ENCODE results near the gene OPN1SW.

Gene OPN1SW

DNA sequence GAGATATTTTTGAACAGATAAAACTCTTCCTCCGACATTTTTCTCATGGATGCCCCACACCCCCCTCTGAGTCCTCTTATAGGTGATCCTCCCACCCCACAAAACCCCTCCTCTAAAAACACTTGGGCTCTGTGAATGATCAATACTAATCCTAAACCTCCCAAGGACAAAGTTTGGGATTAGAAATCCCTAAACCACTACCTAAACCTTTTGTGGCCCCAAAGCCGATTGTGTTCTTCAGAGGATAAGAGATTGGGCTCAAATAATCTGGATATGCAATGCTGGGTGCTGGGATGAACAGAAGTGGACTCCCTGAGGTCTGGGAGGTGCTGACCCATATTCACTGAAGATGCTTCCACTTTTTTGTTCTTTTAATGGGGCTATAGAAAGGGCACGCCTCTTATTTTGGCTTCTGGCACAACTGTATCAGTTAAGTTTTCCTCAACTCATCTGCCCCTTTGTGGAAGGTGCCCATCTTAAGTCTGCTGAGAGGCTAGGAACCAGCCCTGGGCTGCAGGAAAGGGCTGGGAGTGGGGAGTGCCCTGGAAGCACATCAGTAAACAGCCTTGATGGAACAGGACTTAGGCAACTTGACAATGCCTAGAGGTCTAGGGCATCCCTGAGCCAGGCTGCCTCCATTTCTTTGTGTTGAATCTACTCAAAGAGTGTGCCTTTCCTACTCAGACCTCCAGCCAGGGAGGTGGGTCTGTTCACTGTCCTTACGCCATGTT, at the start of gene OPN1SW:
OPN1SW (minus strand) TSS at position 51 of the 731 bp plus-strand sequence; CDS start at position 38, 13 bp downstream.
- DNase-seq = no peak

GRCh38 chr7:128821724-128822123, 46.1 kb upstream of the OPN1SW start:
- no peak for DNase-seq

GRCh38 chr7:128818694-128819093, 43.1 kb upstream of the OPN1SW start:
- DNase-seq = no peak

DNA sequence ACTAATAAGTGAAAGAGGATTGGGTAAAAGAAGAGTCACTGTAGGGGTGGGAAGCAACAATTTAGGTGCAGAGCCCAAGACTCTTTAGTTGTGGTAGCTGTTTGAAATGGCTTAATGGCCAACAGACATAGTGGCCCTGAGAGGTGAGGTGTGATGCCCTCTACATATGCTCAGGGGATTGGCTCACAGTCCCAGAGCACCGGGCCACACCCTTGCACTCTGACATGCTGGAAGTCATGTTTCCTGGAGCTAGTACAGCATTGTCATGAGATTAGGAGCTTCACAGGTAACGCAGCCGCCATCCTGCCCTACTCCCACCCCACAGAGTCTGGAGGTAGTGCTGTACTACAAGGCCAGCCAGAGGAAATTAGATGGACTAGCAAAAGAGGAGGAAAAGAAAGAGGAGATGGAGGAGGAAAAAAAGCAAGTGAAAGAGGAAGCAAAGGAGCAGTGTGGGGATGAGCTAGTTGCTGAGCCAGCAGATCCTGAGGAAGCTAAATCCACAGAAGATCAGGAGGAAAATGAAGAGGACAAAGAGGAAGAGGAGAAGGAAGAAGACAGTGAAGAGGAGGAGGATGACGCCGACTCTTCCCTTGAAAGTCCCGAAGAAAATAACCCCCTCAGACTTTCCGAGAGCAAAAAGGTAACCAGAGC, 39.8 kb upstream of the OPN1SW start:
- DNase-seq = no peak

DNA sequence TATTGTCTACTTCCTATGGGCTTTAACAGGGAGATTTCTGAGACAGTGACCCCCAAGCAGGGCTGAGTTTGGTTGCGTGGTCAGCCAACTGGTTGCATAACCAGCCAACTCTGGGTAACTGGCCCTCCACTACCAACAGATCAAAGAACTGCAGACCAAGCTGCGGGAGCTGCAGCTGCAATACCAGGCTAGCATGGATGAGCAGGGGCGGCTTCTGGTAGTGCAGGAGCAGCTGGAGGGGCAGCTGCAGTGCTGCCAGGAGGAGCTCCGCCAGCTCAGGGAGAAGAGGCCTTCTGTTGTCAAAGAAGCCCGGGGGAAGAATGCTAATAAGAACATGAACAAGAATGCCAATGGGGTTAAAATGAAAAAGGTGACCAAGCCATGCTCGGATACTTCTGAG, 38.9 kb upstream of the OPN1SW start:
- no peak for DNase-seq

DNA sequence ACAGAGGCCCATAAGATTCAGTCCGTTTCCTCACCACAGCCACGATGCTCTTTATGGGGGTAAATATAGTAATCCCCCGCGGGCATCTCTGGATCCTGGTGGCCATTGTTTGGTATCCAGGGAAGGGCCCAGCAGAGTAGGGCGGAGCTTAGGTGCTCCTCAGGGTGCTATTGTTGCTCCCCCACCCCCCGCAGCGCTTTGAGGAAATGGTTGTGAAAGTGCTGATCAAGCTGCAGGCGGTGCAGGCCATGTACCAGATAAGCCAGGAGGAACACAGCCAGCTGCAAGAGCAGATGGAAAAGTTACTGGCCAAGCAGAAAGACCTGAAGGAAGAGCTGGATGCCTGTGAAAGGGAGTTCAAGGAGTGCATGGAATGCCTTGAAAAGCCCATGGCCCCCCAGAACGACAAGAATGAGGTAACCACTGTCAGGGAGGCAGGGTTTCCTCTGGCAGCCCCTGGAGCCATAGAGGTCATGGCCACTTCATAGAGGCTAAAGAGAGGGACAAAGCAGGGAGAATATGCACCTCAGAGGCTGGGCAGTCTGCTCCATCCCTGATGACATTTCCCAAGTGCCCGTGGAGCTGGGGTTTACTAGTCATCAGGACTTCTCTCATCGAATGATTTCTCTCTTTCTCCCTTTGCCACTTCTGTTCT, 37.0 kb upstream of the OPN1SW start:
- DNase-seq = no peak

GRCh38 chr7:128811631-128812430, 36.2 kb upstream of the OPN1SW start:
- DNase-seq = no peak

GRCh38 chr7:128810997-128811396, 35.4 kb upstream of the OPN1SW start:
- DNase-seq = no peak

- no peak for DNase-seq
These were observed 34.9 kb upstream of the OPN1SW start for GRCh38 chr7:128810473-128810872.

- DNase-seq = no peak
These were observed 33.8 kb upstream of the OPN1SW start for GRCh38 chr7:128809363-128809762.

DNA sequence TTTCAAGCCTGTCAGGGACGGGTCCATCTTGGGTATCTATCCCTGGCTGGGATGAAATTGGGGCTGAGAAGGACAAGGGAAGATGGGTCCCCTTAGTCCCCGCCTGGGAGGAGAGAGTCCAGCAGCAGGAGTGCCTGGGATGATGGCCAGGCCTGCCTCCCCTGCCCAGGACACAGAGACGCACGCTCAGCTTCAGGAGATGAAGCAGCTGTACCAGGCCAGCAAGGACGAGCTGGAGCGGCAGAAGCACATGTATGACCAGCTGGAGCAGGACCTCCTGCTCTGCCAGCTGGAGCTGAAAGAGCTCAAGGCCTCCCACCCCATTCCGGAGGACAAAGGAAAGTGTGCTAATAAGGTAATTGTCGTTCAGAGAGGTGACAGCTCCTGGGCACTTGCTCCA, 31.6 kb upstream of the OPN1SW start:
- DNase-seq = no peak

- no peak for DNase-seq
These were observed 29.6 kb upstream of the OPN1SW start for GRCh38 chr7:128805225-128805624.

DNA sequence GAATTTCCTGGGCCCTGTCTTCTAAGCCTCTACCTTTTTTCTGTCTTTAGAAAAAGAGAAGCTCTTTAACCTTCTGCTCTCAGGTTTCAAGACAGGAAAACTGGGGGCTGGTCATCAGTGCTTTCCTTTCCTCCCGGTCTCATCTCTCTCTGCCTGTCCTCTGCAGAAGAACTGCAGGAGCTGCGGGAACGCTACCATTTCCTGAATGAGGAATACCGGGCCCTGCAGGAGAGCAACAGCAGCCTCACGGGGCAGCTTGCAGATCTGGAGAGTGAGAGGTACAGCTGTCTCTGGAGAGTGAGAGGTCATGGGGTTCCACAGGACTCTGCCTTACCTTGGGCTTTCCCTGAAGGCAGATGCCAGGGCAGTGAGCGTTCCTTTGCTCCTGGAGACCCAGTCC, 28.9 kb upstream of the OPN1SW start:
- DNase-seq = no peak

- DNase-seq = no peak
These were observed 26.2 kb upstream of the OPN1SW start for GRCh38 chr7:128801667-128802418.

DNA sequence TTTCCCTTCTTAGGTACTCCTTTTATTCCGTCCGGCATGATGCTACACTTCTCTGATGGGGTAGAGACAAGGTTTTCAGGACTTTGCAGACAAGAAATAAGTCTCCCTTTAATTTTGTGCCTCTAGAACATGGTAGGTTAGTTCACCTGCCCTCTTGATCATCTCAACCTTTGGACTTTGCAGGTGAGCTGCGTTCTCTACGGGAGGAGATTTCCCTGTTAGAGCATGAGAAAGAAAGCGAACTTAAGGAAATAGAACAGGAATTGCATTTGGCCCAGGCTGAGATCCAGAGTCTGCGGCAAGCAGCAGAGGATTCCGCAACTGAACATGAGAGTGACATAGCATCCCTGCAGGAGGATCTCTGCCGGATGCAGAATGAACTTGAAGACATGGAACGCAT, 25.4 kb upstream of the OPN1SW start:
- no peak for DNase-seq

DNA sequence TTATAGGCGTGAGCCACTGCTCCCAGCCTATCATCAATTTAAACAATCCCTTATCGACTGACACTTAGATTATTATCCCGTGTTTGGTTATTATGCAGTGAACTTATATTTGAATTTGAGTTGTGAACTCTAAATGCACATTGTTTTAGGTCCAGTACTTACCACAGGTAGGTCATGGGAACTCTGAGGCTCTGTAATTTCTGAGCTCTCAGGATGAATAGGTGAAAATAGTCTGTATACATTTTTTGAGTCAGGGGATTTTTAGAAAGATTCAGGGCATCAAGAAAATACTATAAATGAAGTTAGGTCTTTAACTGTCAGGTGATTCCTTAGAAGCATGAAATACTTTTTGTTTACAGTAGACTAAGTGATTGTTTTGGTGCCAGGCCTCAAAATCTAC, 25.0 kb upstream of the OPN1SW start:
- no peak for DNase-seq

DNA sequence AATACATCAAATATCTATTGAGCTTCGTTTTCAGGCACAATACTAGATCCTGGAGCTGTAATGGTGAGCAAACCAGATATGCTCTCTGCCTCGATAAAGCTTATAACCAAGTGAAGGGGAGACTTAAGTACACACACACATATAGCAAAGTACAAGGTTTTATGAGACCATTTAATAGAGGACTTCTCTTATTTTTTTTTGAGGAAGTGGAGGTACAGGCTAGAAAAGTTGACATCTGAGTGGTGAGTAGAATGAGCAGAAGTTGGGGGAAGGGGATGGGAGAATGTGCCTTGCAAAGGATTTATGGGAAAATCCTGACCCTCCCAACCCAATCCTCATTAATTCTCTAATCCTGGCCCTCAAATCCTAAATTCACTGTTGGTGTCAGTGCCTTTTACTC, 23.9 kb upstream of the OPN1SW start:
- no peak for DNase-seq

DNA sequence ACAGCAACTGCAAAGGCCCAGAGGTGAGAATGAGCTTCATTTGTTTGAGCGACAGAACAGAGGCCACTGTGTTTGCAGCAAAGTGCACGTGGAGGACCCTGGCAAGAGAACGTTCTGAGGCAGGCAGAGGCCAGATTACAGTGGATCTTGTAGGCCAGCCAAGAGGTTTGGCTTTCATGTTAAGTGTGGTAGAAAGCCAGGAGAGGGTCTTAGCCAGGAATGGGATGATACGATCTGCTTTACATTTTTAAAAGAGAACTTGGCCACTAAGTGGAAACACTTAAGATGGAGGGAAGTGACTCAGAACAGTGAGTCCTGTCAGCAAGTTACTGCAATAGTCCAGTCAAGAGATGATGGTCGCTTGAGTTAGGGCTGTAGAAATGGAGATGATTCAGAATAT, 20.7 kb upstream of the OPN1SW start:
- DNase-seq = no peak

- DNase-seq = no peak
These were observed 19.5 kb upstream of the OPN1SW start for GRCh38 chr7:128795129-128795528.

- no peak for DNase-seq
These were observed 18.8 kb upstream of the OPN1SW start for GRCh38 chr7:128794436-128794835.

GRCh38 chr7:128794020-128794419, 18.4 kb upstream of the OPN1SW start:
- no peak for DNase-seq

DNA sequence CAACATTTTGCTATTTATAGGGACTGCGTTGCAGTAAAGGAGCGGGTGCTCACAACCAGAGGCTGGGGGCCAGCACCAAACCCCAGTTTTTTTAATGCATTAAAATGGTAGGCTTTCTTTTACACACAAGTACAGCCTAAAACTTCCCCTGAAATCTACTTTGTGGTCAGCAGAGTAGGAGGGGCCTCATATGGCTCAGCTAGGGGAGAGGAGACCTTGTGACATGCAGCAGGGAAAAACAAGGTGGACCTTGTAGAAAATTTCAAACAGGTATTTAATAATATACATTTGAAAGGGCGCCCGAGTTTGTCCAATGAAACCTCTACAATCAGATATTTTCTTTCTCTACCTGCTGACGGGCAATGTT, 17.6 kb upstream of the OPN1SW start:
- DNase-seq = no peak
